GM23338 (cell line): ENCODE data around the gene LDB1. TPM values are rescaled to one million over a fixed set of nuclear protein-coding genes. Genes with fewer than 3 reads are reported as not detected.

Source experiments
- CREB1 ChIP-seq: fragments of 250-450 bp; sonication (Bioruptor Pico); IDR thresholded peaks from 2 replicates; pipeline ENCODE4 v1.5.0; 2020; ENCODE audit warnings: low read depth, mild to moderate bottlenecking, moderate library complexity
- EZH2phosphoT487 ChIP-seq: fragments of 200-600 bp; sonication (generic); IDR thresholded peaks from one replicate; pipeline ENCODE4 v1.8.1; 2018; ENCODE audit warnings: antibody characterized with exemption; ENCODE audit not compliant: unreplicated experiment
- polyA plus RNA-seq: library from polyadenylated mRNA; unstranded; fragments of >200 nt; fragmentation: Nextera tagmentation; extraction: Ambion mirVana; gene quantifications from 2 replicates; pipeline ENCODE4 v1.2.1, GENCODE V29; 2016
- small RNA-seq: library from RNA; depleted of rRNA; stranded (forward); fragments of <200 nt; gene quantifications from one replicate; pipeline ENCODE3, GENCODE V24; 2014; ENCODE audit warnings: low replicate concordance
- total RNA-seq: library from RNA; depleted of rRNA; stranded (reverse); fragments of >200 nt; shearing (Covaris generic); gene quantifications from 2 replicates; pipeline ENCODE4 v1.2.3, GENCODE V29; 2014; rRNA removed
- TF ChIP-seq, protein P1 (sequence below): IDR thresholded peaks from one replicate; pipeline ENCODE4 v1.6.1; 2018; ENCODE audit warnings: antibody characterized with exemption; ENCODE audit not compliant: unreplicated experiment

The LDB1 gene
- total and polyA plus RNA-seq, 2 experiments from 2014 or later: 16.3 to 69.3 TPM

DNA sequence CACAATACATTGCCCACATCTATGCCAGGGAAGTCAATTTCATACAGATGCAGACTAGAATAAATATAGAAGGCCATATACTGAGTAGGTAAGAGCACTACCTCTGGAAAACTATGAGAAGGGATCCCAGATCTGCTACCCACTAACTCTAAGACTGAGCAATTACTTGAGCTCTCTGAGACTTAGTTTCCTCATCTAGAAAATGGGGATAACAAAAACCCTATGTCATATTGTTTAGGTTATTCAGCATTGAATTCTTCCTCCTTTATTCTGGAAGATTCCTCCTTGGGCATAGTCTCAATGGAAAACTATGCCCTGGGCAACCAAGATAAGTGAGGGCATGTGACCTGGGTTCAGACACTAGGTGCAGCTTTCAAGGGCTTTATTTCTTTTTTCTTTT, 60.2 kb downstream of the LDB1 start (continued):
- TF ChIP-seq, protein P1, sequence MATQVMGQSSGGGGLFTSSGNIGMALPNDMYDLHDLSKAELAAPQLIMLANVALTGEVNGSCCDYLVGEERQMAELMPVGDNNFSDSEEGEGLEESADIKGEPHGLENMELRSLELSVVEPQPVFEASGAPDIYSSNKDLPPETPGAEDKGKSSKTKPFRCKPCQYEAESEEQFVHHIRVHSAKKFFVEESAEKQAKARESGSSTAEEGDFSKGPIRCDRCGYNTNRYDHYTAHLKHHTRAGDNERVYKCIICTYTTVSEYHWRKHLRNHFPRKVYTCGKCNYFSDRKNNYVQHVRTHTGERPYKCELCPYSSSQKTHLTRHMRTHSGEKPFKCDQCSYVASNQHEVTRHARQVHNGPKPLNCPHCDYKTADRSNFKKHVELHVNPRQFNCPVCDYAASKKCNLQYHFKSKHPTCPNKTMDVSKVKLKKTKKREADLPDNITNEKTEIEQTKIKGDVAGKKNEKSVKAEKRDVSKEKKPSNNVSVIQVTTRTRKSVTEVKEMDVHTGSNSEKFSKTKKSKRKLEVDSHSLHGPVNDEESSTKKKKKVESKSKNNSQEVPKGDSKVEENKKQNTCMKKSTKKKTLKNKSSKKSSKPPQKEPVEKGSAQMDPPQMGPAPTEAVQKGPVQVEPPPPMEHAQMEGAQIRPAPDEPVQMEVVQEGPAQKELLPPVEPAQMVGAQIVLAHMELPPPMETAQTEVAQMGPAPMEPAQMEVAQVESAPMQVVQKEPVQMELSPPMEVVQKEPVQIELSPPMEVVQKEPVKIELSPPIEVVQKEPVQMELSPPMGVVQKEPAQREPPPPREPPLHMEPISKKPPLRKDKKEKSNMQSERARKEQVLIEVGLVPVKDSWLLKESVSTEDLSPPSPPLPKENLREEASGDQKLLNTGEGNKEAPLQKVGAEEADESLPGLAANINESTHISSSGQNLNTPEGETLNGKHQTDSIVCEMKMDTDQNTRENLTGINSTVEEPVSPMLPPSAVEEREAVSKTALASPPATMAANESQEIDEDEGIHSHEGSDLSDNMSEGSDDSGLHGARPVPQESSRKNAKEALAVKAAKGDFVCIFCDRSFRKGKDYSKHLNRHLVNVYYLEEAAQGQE: no peak
- TF ChIP-seq EZH2phosphoT487: no peak
- no peak for TF ChIP-seq CREB1 (CRISPR knock-in tag)

Small RNAs within 50 kb of the gene (small RNA-seq; reads per million reads assigned to genes)
- not detected for gene AL500527.1
- gene AL500527.2: not detected

Other genes with a start within 250 kb of the LDB1 start
- 11.1 and 97.4 TPM in 2 replicates for gene ARMH3, start 64.2 kb downstream of the LDB1 start, total RNA-seq
- 8.0 and 8.7 TPM in 2 replicates for gene ARMH3, start 64.2 kb downstream of the LDB1 start, polyA plus RNA-seq
- gene HPS6, start 55.0 kb downstream of the LDB1 start, total RNA-seq: 20.3 and 28.7 TPM in 2 replicates
- gene HPS6, start 55.0 kb downstream of the LDB1 start, polyA plus RNA-seq: 4.2 and 4.3 TPM in 2 replicates
- gene PPRC1, start 12.7 kb upstream of the LDB1 start, total RNA-seq: 67.5 and 70.1 TPM in 2 replicates
- 41.1 and 43.2 TPM in 2 replicates for gene PPRC1, start 12.7 kb upstream of the LDB1 start, polyA plus RNA-seq
- 145 and 178 TPM in 2 replicates for gene NOLC1, start 32.0 kb upstream of the LDB1 start, total RNA-seq
- gene NOLC1, start 32.0 kb upstream of the LDB1 start, polyA plus RNA-seq: 118 and 126 TPM in 2 replicates
- gene ELOVL3, start 105.9 kb upstream of the LDB1 start, total RNA-seq: 0.59 TPM in 1 of 2 replicates, not detected in the other
- 0.31 TPM in 1 of 2 replicates, not detected in the other for gene ELOVL3, start 105.9 kb upstream of the LDB1 start, polyA plus RNA-seq
- 1.5 TPM in 1 of 2 replicates, not detected in the other for gene PITX3, start 121.1 kb upstream of the LDB1 start, total RNA-seq
- 0.34 and 1.5 TPM in 2 replicates for gene PITX3, start 121.1 kb upstream of the LDB1 start, polyA plus RNA-seq
- 27.2 and 32.6 TPM in 2 replicates for gene GBF1, start 125.2 kb upstream of the LDB1 start, total RNA-seq
- 6.5 and 7.5 TPM in 2 replicates for gene GBF1, start 125.2 kb upstream of the LDB1 start, polyA plus RNA-seq